WTC11 (cell line): ENCODE results near the gene NUDT3.

ENCODE experiments used
- ARID4B ChIP-seq: sonication (generic); formaldehyde crosslinking; IDR thresholded peaks from 2 replicates; pipeline ENCODE4 v1.8.0; 2023; ENCODE audit warnings: missing genetic modification reagents, mild to moderate bottlenecking, borderline replicate concordance
- CTCF ChIP-seq: fragments of 200-600 bp; IDR thresholded peaks from 2 replicates; pipeline ENCODE4 v1.8.0; 2022; ENCODE audit warnings: antibody characterized with exemption
- E2F4 ChIP-seq: sonication (generic); formaldehyde crosslinking; IDR thresholded peaks from 2 replicates; pipeline ENCODE4 v1.8.1; 2022; ENCODE audit warnings: low read depth, mild to moderate bottlenecking, moderate library complexity, missing genetic modification reagents, borderline replicate concordance
- E2F5 ChIP-seq: sonication (generic); formaldehyde crosslinking; IDR thresholded peaks from 2 replicates; pipeline ENCODE4 v1.8.1; 2022; ENCODE audit warnings: mild to moderate bottlenecking, moderate library complexity, missing genetic modification reagents
- ETV6 ChIP-seq: sonication (generic); formaldehyde crosslinking; IDR thresholded peaks from 2 replicates; pipeline ENCODE4 v1.8.1; 2022; ENCODE audit warnings: mild to moderate bottlenecking, missing genetic modification reagents
- MAX ChIP-seq: sonication (generic); formaldehyde crosslinking; IDR thresholded peaks from 2 replicates; pipeline ENCODE4 v1.8.0; 2022; ENCODE audit warnings: mild to moderate bottlenecking, missing genetic modification reagents
- STAT6 ChIP-seq: sonication (generic); formaldehyde crosslinking; conservative IDR thresholded peaks from 2 replicates; pipeline ENCODE4 v1.8.1; 2023; ENCODE audit warnings: mild to moderate bottlenecking, low read depth, missing genetic modification reagents, moderate library complexity
- USF1 ChIP-seq: sonication (generic); formaldehyde crosslinking; IDR thresholded peaks from 2 replicates; pipeline ENCODE4 v1.8.0; 2022; ENCODE audit warnings: mild to moderate bottlenecking, missing genetic modification reagents
- ZBTB21 ChIP-seq: sonication (generic); formaldehyde crosslinking; IDR thresholded peaks from 2 replicates; pipeline ENCODE4 v1.8.1; 2023; ENCODE audit warnings: mild to moderate bottlenecking, missing genetic modification reagents, borderline replicate concordance

- TF ChIP-seq MAX (CRISPR knock-in tag) (no peak), CTCF (no peak), E2F5 (CRISPR knock-in tag) (no peak), E2F4 (no peak), ETV6 (no peak), USF1 (CRISPR knock-in tag) (no peak), STAT6 (CRISPR knock-in tag) (no peak), ZBTB21 (CRISPR knock-in tag) (no peak), ARID4B (CRISPR knock-in tag) (no peak)
These were observed 158.6 kb downstream of the NUDT3 start for GRCh38 chr6:34233867-34234266.
